Testis (tissue), 5 donors: ENCODE measurements around the gene RIC1. TPM values are rescaled to one million over a fixed set of nuclear protein-coding genes. Genes with fewer than 3 reads are reported as not detected.
A peak's percentile ranks its signal among the peaks of the same experiment; 100 is the strongest.
"Not testable (repeated sequence)": the region's sequence is repeated elsewhere in the genome, so short reads cannot be mapped to it uniquely, and the experiment has no call there.

Experiments used
- DNase-seq: peaks from one replicate; pipeline ENCODE4 v3.0.0-alpha.2; 2019
- H3K27ac ChIP-seq, 2 donors: fragments of 200-600 bp; sonication (generic); one replicate each; pipeline ENCODE4 v1.5.1; 2019
- H3K27me3 ChIP-seq: fragments of 200-600 bp; sonication (generic); one replicate; pipeline ENCODE4 v1.5.1; 2019
- H3K36me3 ChIP-seq: fragments of 200-600 bp; sonication (generic); one replicate; pipeline ENCODE4 v1.5.1; 2017; ENCODE audit warnings: low read depth; ENCODE audit errors: missing control alignments
- H3K4me1 ChIP-seq: fragments of 200-600 bp; sonication (generic); one replicate; pipeline ENCODE4 v1.5.1; 2019
- H3K4me3 ChIP-seq, 2 donors: fragments of 200-600 bp; sonication (generic); one replicate each; pipeline ENCODE4 v1.5.1; 2017 to 2019
- H3K9me3 ChIP-seq: fragments of 200-600 bp; sonication (generic); one replicate; pipeline ENCODE4 v1.5.1; 2017
- CTCF ChIP-seq, 3 experiments: fragments of 450-650 bp in 2 of 3; fragments of 200-600 bp in 1 of 3; sonication (generic) in 1 of 3; IDR thresholded peaks; one replicate each; pipeline ENCODE4 v1.5.1; 2016 to 2019; ENCODE audit warnings: antibody characterized with exemption in 3 of 3, mild to moderate bottlenecking in 2 of 3, moderate library complexity in 1 of 3
- POLR2A ChIP-seq: fragments of 450-650 bp; IDR thresholded peaks from one replicate; pipeline ENCODE4 v1.6.1; 2017; ENCODE audit warnings: antibody characterized with exemption, mild to moderate bottlenecking, moderate library complexity
- WGBS, 2 donors: methylation state at CpG; one replicate each; pipeline ENCODE4 v1.1.5; 2018; 5-methylcytosine and 5-hydroxymethylcytosine counted together
- intact Hi-C: fragments of 100-400 bp; cut with DNase I; formaldehyde crosslinking; loops from one replicate; pipeline ENCODE4 v1.15.1; 2023; ENCODE audit warnings: low total_unique reads
- long read RNA-seq, 2 donors: transcript quantifications; one replicate each; lab custom pipeline, GENCODE V29; 2026
- polyA plus RNA-seq: library from polyadenylated mRNA; stranded (reverse); fragments of 350-450 nt; fragmentation: Illumina TruSeq; extraction: RNeasy Lipid Tissue Mini Kit (QIAGEN cat#74804); gene quantifications from one replicate; pipeline ENCODE4 v1.2.3, GENCODE V29; 2014; ENCODE audit warnings: low read depth, low replicate concordance; ENCODE audit not compliant: insufficient read depth
- total RNA-seq, 2 donors: library from RNA; depleted of rRNA; stranded (reverse); fragments of >200 nt; gene quantifications; one replicate each; pipeline ENCODE4 v1.2.3, GENCODE V29; 2016

The RIC1 gene
- total RNA-seq, result 10 to 100 TPM; 44.0 to 45.5 TPM
- polyA plus RNA-seq, result 25.6 TPM
- long read RNA-seq, donor 1, partial matches to known transcripts, result 16 of 16 reads
- long read RNA-seq, donor 1, other reads (novel, unspliced or antisense), result 0 of 16 reads
- long read RNA-seq, donor 2, full-length matches to known transcripts, result 1 of 1 reads
- long read RNA-seq, donor 2, partial matches to known transcripts, result 0 of 1 reads
- long read RNA-seq, donor 2, other reads (novel, unspliced or antisense), result 0 of 1 reads

- Histone ChIP-seq H3K27ac (peak within 1 kb of the TSS; percentile 95 to 98), H3K4me1 (peaks cover 21% of the 10 kb centered on the region), H3K36me3 (no peaks in the 10 kb centered on the region), H3K27me3 (no peaks in the 10 kb centered on the region), H3K4me3 (peak within 1 kb of the TSS; percentile 92 to 98), H3K9me3 (no peaks in the 10 kb centered on the region)
- peak; percentile 92 for DNase-seq
- no peak for TF ChIP-seq CTCF (IDR thresholded peaks at IDR 0.05)
- TF ChIP-seq POLR2A, result peak; percentile 81
- WGBS, 2 donors, result 1% methylated on average over 8 to 39 of the region's 84 CpGs
- intact Hi-C loops, result no loop called here
These were observed at the start of gene RIC1 for GRCh38 chr9:5628530-5629311. RIC1 (plus strand) TSS chr9:5629107; CDS start chr9:5629310, 203 bp downstream.

GRCh38 chr9:5579881-5580280 lies 49.0 kb upstream of the RIC1 start:
- no peaks in the 10 kb centered on the region for H3K27me3 ChIP-seq
- H3K27ac ChIP-seq, result no peak overlapping the region
- TF ChIP-seq POLR2A (no peak), CTCF (IDR thresholded peaks at IDR 0.05) (no peak)
- no peak for DNase-seq
- no peaks in the 10 kb centered on the region for H3K36me3 ChIP-seq
- 80 to 90% methylated on average over 1 of the region's 1 CpG for WGBS, 2 donors
- H3K4me3 ChIP-seq, result no peak overlapping the region
- H3K4me1 ChIP-seq, result no peaks in the 10 kb centered on the region
- intact Hi-C loops, result no loop called here
- no peaks in the 10 kb centered on the region for H3K9me3 ChIP-seq

- TF ChIP-seq CTCF (IDR thresholded peaks at IDR 0.05), result no peak
- no peak for TF ChIP-seq POLR2A
- H3K36me3 ChIP-seq, result no peaks in the 10 kb centered on the region
- DNase-seq, result no peak
- no peaks in the 10 kb centered on the region for H3K4me1 ChIP-seq
- no peak overlapping the region for H3K4me3 ChIP-seq
- intact Hi-C loops, result no loop called here
- no peak overlapping the region for H3K27ac ChIP-seq
- WGBS, 2 donors, result 93 to 94% methylated on average over 3 of the region's 3 CpGs
- H3K27me3 ChIP-seq, result no peaks in the 10 kb centered on the region
- no peaks in the 10 kb centered on the region for H3K9me3 ChIP-seq
These were observed 48.3 kb upstream of the RIC1 start for GRCh38 chr9:5580650-5581049.

- H3K36me3 ChIP-seq, H3K27me3 ChIP-seq, H3K27ac ChIP-seq, H3K9me3 ChIP-seq, H3K4me3 ChIP-seq, intact Hi-C loops, DNase-seq, H3K4me1 ChIP-seq: not testable (repeated sequence)
- 84 to 97% methylated on average over 2 of the region's 2 CpGs for WGBS, 2 donors
These were observed 47.2 kb upstream of the RIC1 start for GRCh38 chr9:5581706-5582105.

- Histone ChIP-seq H3K36me3 (no peaks in the 10 kb centered on the region), H3K4me3 (no peak overlapping the region), H3K27ac (no peak overlapping the region), H3K27me3 (no peaks in the 10 kb centered on the region), H3K9me3 (no peaks in the 10 kb centered on the region), H3K4me1 (no peaks in the 10 kb centered on the region)
- TF ChIP-seq POLR2A, result no peak
- no peak for TF ChIP-seq CTCF (IDR thresholded peaks at IDR 0.05)
- intact Hi-C loops, result no loop called here
- WGBS, 2 donors, result 35 to 43% methylated on average over 2 of the region's 2 CpGs
- DNase-seq, result peak; percentile 46
These were observed 46.1 kb upstream of the RIC1 start for GRCh38 chr9:5582835-5583195.
